Measurements from ENCODE around the gene NR3C2. TPM values are rescaled to one million over a fixed set of nuclear protein-coding genes. Genes with fewer than 3 reads are reported as not detected.

The NR3C2 gene
- total RNA-seq, 2 donors from 2014 or later, result 14.6 to 17.4 TPM

GRCh38 chr4:148405161-148405893 lies 36.9 kb downstream of the NR3C2 start:
- intact Hi-C loops (cut with DNase I), result no loop called here
- 85% methylated on average over 5 of the region's 5 CpGs for WGBS
- no peak overlapping the region for H3K27ac ChIP-seq
- no peak for DNase-seq (ENCODE audit: low spot score)
- H3K9me3 ChIP-seq, result no peaks in the 10 kb centered on the region
- H3K27me3 ChIP-seq (replicated peaks; ENCODE audit: insufficient read depth), result no peaks in the 10 kb centered on the region
- no peaks in the 10 kb centered on the region for H3K36me3 ChIP-seq
- TF ChIP-seq POLR2A (IDR thresholded peaks at IDR 0.05) (no peak), CTCF (IDR thresholded peaks at IDR 0.05) (no peak), POLR2AphosphoS5 (IDR thresholded peaks at IDR 0.05) (no peak)
- no peaks in the 10 kb centered on the region for H3K4me1 ChIP-seq (replicated peaks)
- no peak overlapping the region for H3K4me3 ChIP-seq

DNA sequence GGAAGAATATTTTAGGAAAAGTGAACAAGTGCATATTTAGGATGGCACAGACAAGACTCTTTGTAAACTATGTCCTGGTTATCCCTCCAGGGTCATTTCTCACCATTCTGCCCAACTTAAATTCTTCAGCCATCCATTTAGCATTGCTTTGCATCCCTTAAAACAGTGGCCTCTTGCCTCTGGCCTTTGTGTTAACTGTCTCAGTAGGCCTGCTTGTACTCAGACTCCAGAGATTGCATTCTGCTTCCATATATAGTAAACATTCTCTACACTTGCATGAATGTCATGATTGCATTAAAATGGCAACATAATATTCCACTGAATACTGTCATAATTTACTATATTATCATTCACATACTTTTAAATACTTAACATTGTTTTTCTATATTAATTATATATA lies 43.2 kb downstream of the NR3C2 start:
- no peaks in the 10 kb centered on the region for H3K9me3 ChIP-seq
- no peak overlapping the region for H3K4me3 ChIP-seq
- no peaks in the 10 kb centered on the region for H3K27me3 ChIP-seq (replicated peaks; ENCODE audit: insufficient read depth)
- TF ChIP-seq POLR2A (IDR thresholded peaks at IDR 0.05) (no peak), CTCF (IDR thresholded peaks at IDR 0.05) (no peak), POLR2AphosphoS5 (IDR thresholded peaks at IDR 0.05) (no peak)
- H3K27ac ChIP-seq, result no peak overlapping the region
- H3K4me1 ChIP-seq (replicated peaks), result peaks cover 2% of the 10 kb centered on the region
- intact Hi-C loops (cut with DNase I), result no loop called here
- no peaks in the 10 kb centered on the region for H3K36me3 ChIP-seq
- DNase-seq (ENCODE audit: low spot score), result no peak

DNA sequence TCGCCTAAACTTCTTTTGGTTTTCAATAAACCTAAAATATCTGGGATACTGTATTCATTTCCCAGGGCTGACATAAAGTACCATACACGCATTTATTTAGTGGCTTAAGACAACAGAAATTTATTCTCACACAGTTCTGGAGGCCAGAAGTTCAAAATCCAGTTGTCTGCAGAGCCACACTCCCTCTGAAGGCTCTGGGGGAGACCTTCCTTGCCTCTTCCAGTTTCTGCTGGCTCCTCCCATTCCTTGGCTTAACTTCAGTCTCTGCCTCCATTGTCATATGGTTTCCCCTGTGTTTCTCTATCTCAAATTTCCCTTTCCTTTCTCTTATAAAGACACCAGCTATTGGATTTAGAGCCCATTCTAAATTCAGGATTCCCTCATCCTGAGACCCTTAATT lies 44.4 kb downstream of the NR3C2 start:
- no peaks in the 10 kb centered on the region for H3K36me3 ChIP-seq
- WGBS, result 98% methylated on average over 2 of the region's 2 CpGs
- no peak for DNase-seq (ENCODE audit: low spot score)
- peaks cover 2% of the 10 kb centered on the region for H3K4me1 ChIP-seq (replicated peaks)
- H3K27ac ChIP-seq, result no peak overlapping the region
- no peak overlapping the region for H3K4me3 ChIP-seq
- H3K9me3 ChIP-seq, result no peaks in the 10 kb centered on the region
- no peaks in the 10 kb centered on the region for H3K27me3 ChIP-seq (replicated peaks; ENCODE audit: insufficient read depth)
- intact Hi-C loops (cut with DNase I), result no loop called here
- TF ChIP-seq CTCF (IDR thresholded peaks at IDR 0.05), result no peak

- Histone ChIP-seq H3K4me3 (no peak overlapping the region), H3K27ac (no peak overlapping the region), H3K4me1 (replicated peaks) (peaks cover 2% of the 10 kb centered on the region), H3K9me3 (no peaks in the 10 kb centered on the region), H3K36me3 (no peaks in the 10 kb centered on the region), H3K27me3 (replicated peaks; ENCODE audit: insufficient read depth) (no peaks in the 10 kb centered on the region)
- 65% methylated on average over 3 of the region's 3 CpGs for WGBS
- DNase-seq (ENCODE audit: low spot score), result no peak
- intact Hi-C loops (cut with DNase I), result no loop called here
- TF ChIP-seq CTCF (IDR thresholded peaks at IDR 0.05), result no peak
- TF ChIP-seq POLR2A (IDR thresholded peaks at IDR 0.05), result no peak
- no peak for TF ChIP-seq POLR2AphosphoS5 (IDR thresholded peaks at IDR 0.05)
Measured at GRCh38 chr4:148396986-148397673, 45.1 kb downstream of the NR3C2 start.

DNA sequence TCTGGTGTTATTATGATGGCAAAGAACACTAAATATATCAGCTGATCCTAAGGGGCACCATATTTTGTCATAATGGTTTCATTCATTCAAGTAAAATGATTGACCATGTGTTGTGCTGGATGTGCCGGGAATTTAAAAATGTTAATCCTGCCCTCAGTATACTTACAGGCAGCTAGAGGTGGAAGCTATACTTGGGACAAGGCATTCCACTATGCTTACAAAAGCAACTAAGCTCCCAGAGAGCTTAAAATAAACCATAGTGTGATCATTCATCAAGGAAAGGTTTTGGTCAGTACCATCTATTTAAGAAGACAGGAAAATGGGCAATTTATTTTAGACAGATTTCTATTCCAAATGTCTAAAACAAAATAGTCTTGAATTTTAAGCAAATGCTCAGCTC lies 46.4 kb downstream of the NR3C2 start:
- Histone ChIP-seq H3K27me3 (replicated peaks; ENCODE audit: insufficient read depth) (no peaks in the 10 kb centered on the region), H3K4me1 (replicated peaks) (peaks cover 2% of the 10 kb centered on the region), H3K36me3 (no peaks in the 10 kb centered on the region), H3K27ac (no peak overlapping the region), H3K9me3 (no peaks in the 10 kb centered on the region), H3K4me3 (no peak overlapping the region)
- DNase-seq (ENCODE audit: low spot score), result no peak
- intact Hi-C loops (cut with DNase I), result no loop called here
- TF ChIP-seq POLR2A (IDR thresholded peaks at IDR 0.05) (no peak), POLR2AphosphoS5 (IDR thresholded peaks at IDR 0.05) (no peak), CTCF (IDR thresholded peaks at IDR 0.05) (no peak)
- WGBS, result 97% methylated on average over 1 of the region's 1 CpG

Measured in prostate gland (tissue), 2 donors.